HG02938 (cell line): Measurements from ENCODE around the gene MAP4K5.
"Not testable (repeated sequence)": the region's sequence is repeated elsewhere in the genome, so short reads cannot be mapped to it uniquely, and the experiment has no call there.

Experiments used
- ATAC-seq: cut with Tn5 transposase; IDR thresholded peaks from one replicate; pipeline ENCODE4 v1.9.1; 2021; ENCODE audit warnings: mild to moderate bottlenecking, moderate library complexity; ENCODE audit not compliant: unreplicated experiment

MAP4K5 gene

DNA sequence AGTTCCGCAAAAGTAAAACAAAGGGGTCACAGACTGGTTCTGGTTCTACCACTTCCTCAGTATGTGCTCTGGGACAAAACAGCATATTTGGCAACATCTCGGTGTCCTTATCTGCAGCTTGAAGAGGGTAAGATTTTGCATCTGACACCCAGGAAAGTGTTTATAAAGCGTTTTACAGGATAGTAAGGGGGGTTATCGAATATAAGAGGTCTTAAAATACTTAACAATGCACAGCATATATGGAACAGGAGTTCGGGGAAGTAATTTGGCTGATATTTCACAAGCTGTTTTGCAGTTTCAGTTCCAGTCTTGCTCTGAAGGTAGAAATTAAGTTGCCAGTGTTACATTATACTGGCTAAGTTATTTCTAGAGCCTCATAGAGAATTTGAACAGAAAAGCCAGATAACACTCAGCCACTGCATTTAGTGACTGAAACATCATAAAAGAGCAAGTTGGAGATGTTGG lies 904 bp upstream of the MAP4K5 start:
- ATAC-seq = peak; percentile 21

DNA sequence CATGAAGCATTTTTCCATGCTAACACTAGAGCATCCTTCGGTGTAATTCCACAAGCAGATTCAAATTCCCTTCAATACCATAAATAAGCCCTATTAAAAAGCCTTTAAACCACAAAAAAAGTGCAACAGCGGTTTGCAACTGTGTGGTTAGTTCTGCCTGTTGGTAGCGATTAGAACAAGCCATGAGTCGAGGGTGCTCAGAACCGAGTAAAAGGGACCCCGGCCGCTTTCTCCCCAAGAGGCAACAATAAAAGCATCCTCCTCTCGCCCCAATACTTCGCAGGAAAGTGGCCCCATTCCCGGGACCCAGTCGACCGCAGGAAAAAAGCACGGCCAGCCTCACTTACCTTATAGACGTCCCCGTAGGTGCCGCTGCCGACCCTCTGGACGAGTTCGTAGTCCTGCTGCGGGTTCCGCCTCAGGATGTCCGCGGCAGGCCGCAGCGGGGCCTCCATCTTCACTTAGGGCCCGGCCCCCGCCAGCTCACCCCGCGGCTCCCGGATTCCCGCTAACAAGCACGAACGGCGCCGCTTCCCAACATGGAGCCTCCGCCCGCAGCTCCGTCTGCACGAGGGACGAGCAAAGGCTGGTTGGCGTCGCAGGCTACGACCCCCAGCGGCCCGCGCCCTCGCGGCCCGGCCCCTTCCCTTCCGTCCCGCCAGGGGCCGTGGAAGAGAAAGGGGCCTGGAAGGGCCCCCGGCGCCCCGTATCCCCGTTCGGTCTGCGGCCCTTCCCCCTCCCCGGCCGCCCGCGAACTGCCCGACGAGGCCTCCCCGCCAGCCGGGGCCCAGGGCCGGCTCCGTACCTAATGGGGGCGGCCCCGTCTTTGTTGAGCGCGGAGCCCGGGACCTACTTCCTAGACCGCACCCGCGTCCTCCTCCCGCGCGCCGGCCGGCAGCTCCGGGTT lies 521 bp downstream of the MAP4K5 start:
- peak; percentile 20 for ATAC-seq

DNA sequence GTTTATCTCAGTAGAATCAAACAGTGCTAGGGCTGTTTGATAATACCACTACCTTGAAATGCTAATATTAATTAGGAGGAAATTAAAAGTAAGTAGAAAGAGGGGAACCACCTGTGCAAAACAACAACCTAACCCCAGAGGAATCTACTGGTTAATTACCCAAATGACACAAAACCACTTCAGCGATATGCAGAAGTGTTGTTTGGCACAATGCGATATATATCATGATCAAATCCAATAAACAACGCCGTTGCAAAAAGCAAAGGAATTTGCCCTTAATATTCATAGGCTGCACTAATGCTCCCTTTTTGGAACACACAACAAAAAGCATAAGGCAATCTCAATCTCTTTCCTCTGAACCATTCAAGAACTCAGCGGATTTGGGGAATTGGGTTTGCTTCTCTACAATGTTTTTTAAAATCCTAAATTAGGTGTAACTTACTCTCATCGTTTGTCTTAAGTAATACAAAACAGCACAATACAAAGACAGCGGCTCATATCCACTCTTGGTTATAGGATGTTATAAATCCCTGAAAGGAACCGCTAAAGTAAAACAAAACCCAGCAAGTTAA lies 1.5 kb downstream of the MAP4K5 start:
- no peak for ATAC-seq

DNA sequence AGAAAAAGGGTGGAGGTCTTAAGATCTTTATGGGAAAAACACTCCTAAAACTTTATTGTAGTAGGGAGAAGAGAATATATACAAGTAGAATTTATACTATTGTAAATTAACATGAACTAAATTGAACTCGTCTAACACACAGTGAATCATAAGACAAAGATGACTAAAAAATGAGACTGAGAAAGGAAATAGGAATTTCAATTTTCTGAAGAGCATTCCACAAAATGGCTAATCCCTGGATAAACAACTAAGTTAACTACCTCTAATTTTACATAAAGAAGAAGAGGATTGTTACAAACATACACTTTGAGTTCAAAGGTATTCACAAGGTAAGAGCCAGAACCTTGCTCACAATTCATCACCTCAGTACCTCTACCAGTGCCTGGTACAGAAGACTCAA lies 2.0 kb downstream of the MAP4K5 start:
- ATAC-seq = no peak

DNA sequence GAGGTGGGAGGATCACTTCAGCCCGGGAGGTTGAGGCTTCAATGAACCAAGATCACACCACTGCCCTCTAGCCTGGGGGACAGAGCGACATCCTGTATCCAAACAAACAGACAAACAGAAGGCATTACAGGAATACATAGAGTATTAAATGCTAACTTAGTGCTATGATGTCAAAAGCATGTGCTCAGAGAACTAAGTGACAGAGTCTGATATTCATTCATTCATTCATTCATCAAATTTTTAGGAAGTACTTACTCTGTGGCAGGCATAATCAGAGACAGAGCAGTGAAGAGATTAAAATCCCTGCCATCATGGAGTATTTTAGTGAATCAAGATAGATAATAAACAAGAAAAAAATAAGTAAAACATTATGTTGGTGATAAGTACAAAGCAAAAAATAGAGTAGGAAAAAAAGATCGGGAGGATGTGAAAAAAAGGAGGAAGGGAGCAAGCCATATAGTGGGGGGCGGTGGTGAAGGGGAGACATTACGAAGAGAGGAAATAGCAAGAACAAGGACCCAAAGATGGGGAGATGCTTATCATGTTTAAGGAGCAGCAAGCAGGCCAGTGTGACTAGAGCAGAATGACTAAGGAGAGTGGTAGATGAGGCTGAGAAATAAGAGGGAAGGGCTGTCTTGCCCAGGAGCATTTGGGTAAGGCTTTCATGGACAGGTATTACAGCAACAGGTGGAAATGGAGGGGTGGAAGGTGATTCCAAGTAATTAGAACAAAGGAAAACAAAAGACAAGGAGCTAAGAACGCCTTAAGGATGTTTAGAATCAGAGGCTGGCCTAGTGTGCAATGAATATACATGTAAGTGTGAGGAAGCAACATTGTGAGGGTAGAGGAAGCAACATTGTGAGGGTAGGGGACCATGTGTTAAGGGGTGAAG lies 2.8 kb downstream of the MAP4K5 start:
- no peak for ATAC-seq

DNA sequence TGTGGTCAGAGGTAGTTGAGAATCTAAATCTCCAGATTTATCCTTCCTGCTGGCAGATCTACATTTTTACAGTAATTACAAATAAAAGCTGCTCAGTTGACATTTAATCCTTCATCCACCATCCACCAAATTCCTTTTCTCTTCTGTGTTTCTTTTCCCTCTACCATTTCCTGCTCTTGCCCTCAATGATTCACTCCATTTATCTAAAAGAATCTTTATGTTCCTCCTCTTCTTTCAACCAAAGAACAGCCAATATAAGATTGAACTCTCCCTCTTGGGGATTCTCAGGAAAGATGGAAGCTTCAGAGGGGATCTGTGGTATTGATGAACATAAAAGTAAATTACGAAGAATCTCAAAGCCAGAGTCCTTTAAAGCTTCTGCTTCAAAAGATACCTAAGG lies 4.4 kb downstream of the MAP4K5 start:
- no peak for ATAC-seq

DNA sequence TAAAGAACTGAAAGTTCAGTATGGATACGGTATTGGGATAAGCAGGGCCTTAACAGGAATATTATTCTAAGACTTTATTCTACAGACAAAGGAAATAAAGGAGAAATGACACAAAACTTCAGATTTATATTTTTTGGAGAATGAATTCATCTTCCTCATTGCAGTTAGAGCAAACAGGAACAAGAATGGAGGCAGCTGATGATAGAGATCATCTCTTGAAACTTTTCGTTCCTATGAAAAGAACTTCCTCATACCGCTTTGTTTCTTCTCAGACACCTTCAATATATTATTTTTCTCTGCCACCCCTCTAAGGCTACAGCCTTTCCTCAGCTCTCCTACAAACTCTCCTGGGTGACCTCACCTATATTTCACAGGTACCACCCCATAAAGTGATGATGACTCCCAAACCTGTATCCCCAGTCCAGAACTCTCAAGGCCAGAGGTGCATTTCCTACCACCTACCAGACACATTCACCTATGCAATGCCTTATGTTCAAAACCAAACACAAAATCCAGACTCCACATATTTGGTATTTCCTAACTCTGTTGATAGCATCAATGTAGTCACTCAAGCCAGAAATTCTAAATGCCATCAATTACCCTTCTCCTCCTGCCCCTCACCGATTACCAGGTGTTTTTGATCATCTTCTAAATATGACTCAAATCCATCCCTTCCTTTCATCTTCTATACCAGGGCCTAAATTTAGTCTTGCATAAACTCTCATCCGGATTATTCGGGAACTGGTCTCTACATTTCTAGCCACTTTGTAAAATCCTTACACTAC lies 7.4 kb downstream of the MAP4K5 start:
- no peak for ATAC-seq

DNA sequence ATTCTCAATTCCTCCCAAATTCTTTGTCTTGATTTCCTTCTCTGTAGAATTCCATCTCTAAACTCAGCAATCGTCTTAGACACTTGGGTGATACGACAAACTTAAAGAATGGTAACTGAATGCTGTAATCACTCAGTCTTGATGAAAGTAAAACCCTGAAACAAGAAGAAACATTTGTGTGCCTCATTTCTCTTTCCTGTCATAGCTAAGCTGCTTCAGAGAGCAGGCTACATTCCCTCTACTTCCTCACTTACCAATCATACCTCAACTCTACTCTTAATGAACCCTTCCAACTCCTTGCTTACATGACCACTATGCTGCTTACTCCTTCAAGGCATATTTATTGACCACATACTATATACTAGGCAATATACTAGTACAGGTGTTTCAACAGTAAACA lies 8.3 kb downstream of the MAP4K5 start:
- ATAC-seq = no peak

DNA sequence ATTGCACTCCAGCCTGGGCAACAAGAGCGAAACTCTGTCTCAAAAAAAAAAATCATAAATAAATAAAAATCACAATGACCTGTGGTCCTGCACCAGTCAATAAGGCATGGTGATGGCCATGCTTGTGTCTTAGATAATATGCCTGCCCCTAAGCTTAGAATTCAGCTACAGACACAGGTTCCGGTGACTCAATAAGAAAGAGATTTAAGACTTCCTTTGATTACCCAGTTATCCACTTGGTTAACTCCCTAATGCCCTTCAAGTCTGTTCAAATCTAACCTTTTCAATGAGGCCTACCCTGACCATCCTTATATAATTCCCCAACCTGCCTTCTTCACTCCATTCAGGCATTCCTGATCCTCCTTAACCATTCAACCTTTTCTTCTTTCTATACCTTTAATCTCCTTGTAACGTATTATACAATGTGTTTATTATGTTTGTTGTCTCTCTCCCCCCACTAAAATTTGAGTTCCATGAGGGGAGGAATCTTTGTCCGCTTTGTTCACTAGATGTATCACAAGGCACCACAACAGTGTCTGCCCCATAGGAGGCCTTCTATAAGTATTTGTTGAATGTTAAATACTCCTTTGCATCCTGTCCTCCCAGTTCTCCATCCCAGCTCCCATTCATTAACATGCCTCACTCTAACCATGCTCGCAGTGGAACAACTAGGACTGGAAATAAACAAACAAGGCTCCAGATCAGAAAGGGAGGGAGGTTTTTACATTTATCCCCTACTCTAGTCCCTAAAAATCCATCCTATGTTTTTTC lies 8.9 kb downstream of the MAP4K5 start:
- no peak for ATAC-seq

DNA sequence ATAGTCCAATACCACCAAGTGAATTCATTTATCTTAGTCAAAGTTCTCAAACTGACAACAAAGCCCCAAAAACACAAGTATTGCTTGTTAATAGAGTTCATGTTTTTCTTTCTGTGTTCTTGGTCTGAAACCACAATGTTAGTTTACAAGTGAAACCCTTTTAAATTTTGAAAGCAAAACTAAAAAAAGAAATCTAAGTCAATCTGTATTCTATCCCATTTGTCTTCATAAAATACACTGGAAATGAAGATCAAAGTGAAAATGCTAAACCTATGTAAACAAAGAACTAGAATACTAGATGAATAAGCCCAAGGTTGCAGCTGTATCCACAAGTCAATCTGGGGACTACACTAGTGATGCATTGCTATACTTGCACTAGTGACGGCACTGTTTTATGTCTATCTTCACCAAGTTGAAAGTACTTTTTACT lies 10.4 kb downstream of the MAP4K5 start:
- ATAC-seq = peak; percentile 64

DNA sequence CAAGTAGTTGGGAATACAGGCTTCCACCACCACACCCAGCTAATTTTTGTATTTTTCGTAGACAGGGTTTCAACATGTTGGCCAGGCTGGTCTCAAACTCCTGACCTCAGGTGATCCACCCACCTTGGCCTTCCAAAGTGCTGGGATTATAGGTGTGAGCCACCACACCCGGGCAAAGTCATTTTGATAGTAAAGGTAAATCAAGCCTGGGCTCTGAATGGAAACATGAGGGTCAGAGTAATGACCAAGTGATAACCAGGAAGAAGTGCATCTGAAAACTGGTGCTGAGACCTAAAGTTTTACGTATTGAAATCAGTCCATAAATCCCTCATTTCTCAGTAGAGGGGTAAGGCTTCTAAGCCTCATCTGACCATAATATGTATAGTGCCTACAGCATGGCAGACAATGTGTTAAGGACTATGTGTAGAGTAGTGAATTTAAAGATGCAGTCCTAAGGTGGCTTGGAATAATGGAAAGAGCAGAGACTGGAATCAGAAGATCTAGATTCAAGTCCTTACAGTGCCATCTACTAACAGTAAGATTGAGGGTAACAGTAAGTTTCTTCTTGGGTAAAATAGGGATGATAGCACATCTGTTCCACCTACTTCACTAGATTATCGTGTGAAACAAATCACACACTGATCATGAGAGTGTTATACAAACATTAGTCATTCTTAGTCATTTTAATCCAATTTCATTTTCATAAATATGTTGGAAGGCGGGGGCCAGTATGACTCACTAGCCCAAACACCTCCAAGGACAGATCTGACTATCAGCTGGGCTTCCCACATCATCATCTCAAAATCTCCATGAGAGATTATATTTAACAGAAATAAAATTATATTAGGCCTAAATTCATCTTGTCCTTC lies 11.2 kb downstream of the MAP4K5 start:
- peak; percentile 78 for ATAC-seq

DNA sequence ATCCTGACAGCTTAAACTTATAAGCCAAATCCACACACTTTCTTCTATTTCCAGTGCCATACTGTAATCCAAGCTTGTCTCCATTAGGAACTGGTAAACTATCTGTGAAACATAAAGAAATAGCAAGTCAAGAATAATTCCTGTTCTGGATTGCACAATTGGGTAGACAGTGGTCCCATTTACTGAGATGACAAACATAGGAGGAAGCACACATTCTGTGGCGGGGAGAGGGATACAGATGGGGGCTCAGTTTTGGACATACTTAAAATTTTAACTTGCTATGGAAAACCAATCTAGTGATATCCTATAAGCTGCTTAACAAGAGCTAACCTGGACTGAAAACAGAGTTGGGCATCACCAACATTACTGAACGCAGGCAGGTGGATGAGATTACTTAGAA lies 16.3 kb downstream of the MAP4K5 start:
- ATAC-seq = no peak

DNA sequence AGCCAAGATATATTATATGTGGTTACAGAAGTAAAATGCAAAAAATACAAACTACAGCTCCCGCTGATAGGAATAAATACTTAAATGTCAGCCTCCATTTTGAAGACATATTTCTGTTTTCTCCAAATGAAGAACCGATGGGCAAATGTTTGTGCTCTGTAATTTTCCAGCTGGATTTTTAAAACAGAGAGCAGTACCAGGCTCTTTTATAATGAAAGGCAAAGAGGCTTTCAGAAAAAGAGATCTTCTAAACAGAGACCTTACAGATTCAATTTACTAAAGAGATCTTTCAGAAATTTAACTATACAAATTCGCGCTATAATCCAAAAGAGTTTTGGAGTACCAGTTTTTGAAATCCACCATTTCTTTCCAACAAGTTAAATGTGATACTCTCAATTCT lies 19.9 kb downstream of the MAP4K5 start:
- no peak for ATAC-seq

DNA sequence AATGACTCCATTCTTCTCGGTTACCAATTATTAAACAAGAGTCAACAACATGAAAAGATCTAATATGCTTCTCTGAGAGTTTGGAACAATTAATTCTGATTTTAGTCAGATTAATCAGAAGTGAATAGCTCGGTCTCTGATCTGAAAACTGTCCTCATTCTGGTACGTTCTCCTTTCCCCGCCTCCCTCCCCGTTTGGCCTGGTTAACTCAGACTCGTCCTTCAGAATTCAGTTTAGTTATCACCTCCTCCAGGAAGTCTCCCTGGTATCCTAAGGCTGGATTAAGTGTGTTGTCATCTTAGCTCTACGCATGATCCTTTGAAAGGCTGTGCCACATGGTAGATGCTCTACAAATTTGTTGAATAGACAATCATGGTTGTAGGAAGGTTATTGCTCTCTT lies 22.2 kb downstream of the MAP4K5 start:
- no peak for ATAC-seq

DNA sequence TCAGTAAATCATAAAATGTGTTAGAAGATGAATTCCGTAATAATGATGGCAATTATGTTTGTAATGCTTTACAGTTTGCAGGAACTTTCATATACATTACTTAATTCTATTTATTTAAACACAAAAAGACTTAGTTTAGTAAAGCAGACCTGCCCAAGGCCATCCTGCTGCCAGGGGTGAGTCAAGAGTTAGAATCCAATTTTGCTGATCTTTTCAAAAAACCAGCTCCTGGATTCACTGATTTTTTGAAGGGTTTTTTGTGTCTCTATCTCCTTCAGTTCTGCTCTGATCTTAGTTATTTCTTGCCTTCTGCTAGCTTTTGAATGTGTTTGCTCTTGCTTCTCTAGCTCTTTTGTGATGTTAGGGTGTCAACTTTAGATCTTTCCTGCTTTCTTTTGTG lies 25.3 kb downstream of the MAP4K5 start:
- not testable (repeated sequence) for ATAC-seq

DNA sequence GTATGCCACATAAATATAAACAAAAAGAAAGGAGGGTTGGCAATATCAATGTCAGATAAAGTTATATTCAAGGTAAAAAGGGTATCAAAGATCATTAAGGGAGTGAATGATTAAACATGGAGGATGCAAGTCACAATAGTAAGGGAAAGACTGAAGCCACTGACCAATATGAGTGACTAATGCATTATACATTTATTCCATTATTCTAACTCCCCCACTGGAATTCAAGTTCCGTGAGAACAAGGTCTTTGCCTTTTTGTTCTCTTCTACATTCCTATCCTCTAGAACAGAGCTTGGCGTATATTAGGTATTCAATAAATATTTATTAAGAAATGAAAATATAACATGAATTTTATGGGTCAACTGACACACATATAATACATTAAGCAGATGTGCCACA lies 30.7 kb downstream of the MAP4K5 start:
- no peak for ATAC-seq

DNA sequence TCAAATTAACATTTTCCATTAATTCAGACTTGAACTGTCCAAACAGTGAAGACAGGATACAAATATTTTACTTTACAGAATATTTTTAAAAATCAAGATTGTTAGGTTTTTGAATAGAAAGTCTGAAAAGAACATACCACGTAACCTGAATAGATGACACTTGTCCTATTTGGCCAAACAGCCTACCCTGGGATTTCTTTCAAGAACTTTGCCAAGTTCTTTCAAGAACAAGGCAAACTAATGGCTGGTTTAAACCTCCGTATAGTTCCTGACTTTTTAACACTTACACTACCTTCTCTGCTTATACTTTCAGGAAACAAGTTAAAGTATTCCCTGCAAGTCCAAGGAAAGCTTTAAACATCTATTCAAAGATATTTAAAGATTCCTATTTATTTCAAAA lies 35.0 kb downstream of the MAP4K5 start:
- ATAC-seq = no peak

DNA sequence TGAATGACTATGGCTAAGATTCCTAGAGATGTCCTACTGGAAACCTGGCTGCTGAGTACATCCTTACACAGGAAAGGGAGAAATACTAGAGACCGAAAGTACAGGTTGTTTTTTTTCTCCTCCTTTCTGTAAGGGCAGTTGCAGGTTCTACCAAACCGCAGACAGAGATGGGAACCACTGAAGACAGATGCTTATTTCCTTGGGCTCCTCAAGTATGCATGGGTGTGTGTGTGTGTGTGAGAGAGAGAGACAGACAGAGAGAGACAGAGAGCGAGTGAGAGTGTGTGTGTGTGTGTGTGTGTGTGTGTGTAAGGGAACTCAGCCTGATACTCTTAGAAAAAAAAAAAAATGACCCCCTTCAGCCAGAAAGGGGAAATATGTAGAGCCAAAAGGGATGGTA lies 42.5 kb downstream of the MAP4K5 start:
- no peak for ATAC-seq

DNA sequence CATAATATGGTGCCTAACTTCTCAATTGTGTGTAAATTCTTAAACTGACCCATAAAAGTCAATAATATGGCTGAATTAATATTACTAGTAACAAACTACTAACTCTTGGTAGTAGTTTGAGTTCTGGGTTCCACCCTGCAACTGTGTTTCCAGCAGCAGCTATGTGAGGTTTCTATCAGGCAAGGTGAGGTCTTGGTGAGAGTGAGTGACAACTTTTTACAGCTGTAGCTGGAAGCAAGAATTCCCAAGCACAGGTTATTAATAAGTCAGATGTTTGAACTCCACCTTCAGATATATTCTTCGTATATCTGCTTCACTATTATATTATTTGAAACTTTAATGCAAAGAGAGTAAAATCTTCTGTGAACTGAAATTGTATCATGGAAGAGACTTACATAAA lies 43.8 kb downstream of the MAP4K5 start:
- no peak for ATAC-seq
